Measurements from ENCODE around the gene AMBRA1. TPM values are rescaled to one million over a fixed set of nuclear protein-coding genes. Genes with fewer than 3 reads are reported as not detected.

AMBRA1 gene
- total RNA-seq, 1 donor, result 23.7 TPM

DNA sequence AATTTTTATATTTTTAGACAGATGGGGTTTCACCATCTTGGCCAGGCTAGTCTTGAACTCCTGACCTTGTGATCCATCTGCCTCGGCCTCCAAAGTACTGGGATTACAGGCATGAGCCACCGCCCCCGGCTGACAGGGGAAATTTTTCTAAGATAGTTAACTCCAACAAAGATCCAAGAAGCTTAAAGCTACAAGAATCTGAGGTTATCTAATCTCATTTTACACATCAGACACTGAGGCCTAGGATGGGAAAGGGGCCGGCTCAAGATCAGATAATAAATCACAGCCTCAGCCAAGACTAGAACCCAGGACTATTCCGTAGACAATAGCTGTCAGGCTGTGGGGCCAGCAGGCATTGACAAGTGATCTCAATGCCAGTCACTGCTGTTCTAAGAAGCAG is 94.0 kb downstream of the AMBRA1 start:
- TF ChIP-seq, protein P1, sequence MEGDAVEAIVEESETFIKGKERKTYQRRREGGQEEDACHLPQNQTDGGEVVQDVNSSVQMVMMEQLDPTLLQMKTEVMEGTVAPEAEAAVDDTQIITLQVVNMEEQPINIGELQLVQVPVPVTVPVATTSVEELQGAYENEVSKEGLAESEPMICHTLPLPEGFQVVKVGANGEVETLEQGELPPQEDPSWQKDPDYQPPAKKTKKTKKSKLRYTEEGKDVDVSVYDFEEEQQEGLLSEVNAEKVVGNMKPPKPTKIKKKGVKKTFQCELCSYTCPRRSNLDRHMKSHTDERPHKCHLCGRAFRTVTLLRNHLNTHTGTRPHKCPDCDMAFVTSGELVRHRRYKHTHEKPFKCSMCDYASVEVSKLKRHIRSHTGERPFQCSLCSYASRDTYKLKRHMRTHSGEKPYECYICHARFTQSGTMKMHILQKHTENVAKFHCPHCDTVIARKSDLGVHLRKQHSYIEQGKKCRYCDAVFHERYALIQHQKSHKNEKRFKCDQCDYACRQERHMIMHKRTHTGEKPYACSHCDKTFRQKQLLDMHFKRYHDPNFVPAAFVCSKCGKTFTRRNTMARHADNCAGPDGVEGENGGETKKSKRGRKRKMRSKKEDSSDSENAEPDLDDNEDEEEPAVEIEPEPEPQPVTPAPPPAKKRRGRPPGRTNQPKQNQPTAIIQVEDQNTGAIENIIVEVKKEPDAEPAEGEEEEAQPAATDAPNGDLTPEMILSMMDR (IDR thresholded peaks at IDR 0.05; ENCODE audit: insufficient read depth, low read depth, low read length), result no peak
- H3K4me3 ChIP-seq (ENCODE audit: low read depth, low read length), result no peak overlapping the region
- no peak for DNase-seq (ENCODE audit: low read depth)

DNA sequence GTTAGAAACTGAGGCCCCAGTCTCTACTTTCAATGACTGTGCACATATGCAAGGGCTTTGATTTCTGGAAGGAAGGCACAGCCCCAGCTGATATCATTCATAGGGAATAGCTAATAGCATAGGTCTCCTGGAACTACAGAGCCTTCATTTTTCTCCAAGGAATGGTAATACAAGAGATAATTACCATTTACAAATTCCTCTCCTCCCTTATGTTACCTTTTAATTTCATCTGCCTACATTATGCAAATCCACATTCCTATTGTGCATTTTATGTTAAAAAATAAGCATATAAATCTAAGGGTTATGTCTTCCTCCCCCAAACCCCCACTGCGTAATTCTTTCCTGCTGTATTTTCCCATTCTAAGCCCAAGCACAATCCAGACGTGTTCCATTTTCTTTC is 94.9 kb downstream of the AMBRA1 start:
- TF ChIP-seq, protein P1 (IDR thresholded peaks at IDR 0.05; ENCODE audit: insufficient read depth, low read depth, low read length), result no peak
- DNase-seq (ENCODE audit: low read depth), result no peak
- no peak overlapping the region for H3K4me3 ChIP-seq (ENCODE audit: low read depth, low read length)

DNA sequence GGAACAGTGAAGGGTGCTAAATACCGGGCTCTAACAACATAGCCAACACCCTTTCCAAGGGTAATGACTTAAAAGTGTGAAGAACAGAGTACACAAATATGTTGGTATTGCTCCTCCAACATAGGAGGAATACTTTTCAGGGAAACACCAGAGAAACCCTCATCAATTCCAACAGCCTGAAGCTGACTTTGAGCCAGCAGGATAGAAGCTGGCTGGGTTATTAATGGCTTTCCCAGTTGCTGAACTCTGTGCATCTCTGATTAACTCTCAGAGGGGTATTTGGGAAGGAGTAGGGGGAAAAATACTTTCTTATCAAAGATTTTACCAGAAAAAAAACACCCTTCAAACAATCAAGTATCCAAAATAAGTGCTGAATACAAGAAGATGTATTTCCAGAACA is 95.6 kb downstream of the AMBRA1 start:
- TF ChIP-seq, protein P1 (IDR thresholded peaks at IDR 0.05; ENCODE audit: insufficient read depth, low read depth, low read length), result no peak
- no peak for DNase-seq (ENCODE audit: low read depth)
- H3K4me3 ChIP-seq (ENCODE audit: low read depth, low read length), result no peak overlapping the region

DNA sequence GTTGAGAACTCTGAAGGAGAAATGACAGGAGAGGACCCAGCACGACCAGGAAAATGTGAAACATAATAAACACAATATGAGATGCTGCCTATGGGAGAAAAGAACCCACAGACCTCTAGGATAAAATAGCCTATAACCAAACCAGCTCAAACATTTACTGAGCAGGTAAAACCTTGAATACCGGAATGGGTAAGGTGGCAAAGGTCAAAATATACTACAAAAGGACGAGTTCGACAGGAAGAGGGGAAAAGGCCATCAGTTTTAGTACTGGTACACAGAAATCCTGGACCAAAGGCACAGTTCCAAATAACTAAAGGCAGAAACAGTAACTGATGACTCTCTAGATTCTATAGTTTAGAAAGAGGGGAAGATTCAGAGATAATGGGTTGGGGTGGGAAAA is 96.3 kb downstream of the AMBRA1 start:
- TF ChIP-seq, protein P1 (IDR thresholded peaks at IDR 0.05; ENCODE audit: insufficient read depth, low read depth, low read length), result no peak
- no peak overlapping the region for H3K4me3 ChIP-seq (ENCODE audit: low read depth, low read length)
- no peak for DNase-seq (ENCODE audit: low read depth)

DNA sequence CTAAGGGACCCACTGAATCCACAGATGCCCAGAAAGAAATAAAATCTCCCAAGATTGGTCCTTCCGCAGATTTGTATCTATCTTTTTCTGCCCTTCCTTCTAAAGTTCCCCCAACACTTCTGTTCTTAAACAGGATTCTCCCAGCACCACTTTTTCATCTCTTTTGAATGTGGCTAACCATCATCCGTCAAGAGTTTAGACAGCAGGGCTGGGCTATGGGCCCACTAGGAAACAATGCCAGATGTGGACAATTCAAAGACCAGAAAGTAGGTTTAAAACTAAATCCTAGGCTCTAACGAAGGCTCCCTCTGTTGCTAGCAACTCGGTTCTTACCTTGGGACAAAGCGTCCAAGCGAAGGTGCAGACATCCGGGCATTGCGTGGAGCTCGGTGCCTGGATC is 100.0 kb downstream of the AMBRA1 start:
- no peak for DNase-seq (ENCODE audit: low read depth)
- no peak overlapping the region for H3K4me3 ChIP-seq (ENCODE audit: low read depth, low read length)
- TF ChIP-seq, protein P1 (IDR thresholded peaks at IDR 0.05; ENCODE audit: insufficient read depth, low read depth, low read length), result no peak

DNA sequence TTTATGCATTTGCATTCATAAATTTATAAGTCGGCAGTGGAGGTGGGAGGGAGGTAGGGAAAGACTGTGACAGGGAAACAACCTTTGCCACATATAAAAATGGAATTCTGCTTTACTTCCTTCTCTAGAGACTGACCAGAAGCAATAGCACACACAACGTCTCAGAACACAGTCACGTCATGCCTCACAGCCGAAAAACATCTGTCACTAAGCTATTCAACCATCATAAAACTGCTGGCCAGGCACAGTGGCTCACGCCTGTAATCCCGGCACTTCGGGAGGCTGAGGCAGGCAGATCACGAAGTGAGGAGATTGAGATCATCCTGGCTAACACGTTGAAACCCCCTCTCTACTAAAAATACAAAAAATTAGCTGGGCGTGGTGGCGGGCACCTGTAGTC is 101.3 kb downstream of the AMBRA1 start:
- TF ChIP-seq, protein P1 (IDR thresholded peaks at IDR 0.05; ENCODE audit: insufficient read depth, low read depth, low read length), result no peak

DNA sequence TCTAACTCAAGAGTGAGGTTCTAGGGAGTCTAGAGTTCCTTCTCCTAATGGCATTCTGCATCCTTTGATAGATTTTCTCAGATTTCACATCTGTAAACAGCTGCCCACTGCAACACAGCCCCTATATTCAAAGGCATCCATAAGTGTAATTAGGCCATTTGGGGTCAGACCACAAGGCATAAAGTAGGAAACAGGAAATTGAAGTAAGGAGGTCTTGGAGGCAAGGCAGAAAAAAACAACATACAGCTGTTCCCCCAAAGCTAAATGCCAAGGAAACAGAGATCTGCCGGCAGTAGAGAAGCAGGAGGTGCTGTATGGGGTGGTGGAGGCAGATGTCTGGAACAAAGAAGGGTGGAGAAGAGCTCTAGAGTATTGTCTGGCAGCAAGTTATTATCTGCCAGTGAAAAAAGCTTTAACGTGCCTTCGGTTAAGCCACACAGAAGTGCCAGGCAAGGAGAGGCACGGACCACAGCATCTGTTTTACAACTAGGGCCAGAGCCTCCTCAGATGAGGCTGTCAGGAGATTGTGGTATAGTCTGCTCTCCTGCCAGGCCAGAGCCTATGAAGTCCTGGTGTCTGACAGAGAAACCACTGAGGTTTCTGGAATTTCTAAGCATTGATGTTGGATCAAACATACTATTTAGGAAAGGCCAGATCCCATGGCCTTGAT is 102.0 kb downstream of the AMBRA1 start:
- peak; percentile 45 for DNase-seq (ENCODE audit: low read depth)
- H3K4me3 ChIP-seq (ENCODE audit: low read depth, low read length), result no peak overlapping the region
- TF ChIP-seq, protein P1 (IDR thresholded peaks at IDR 0.05; ENCODE audit: insufficient read depth, low read depth, low read length), result no peak

More for the DNA sequence above, 101.3 kb downstream of the AMBRA1 start:
- H3K4me3 ChIP-seq (ENCODE audit: low read depth, low read length), result no peak overlapping the region
- peak; percentile 83 for DNase-seq (ENCODE audit: low read depth)

Data from fibroblast of villous mesenchyme (primary cell).